ENCODE data around the gene LYPD1. TPM values are rescaled to one million over a fixed set of nuclear protein-coding genes. Genes with fewer than 3 reads are reported as not detected.

Gene LYPD1
- total and polyA plus RNA-seq, 4 donors, result 0.17 to 0.65 (median 0.46) TPM

- H3K9ac ChIP-seq (ENCODE audit: low read depth in 1 of 2, low read length in 2 of 2), result no peak overlapping the region
- 86% methylated on average over 18 of the region's 18 CpGs for WGBS
- TF ChIP-seq GABPA (IDR thresholded peaks at IDR 0.05 in 1 of 2, conservative IDR thresholded peaks at IDR 0.05 in 1 of 2) (no peak), YY1 (IDR thresholded peaks at IDR 0.05) (no peak)
Measured at GRCh38 chr2:132645722-132646539, 24.1 kb downstream of the LYPD1 start.

GRCh38 chr2:132645176-132645575 is 24.8 kb downstream of the LYPD1 start:
- DNase-seq (ENCODE audit: low spot score), result peak; percentile 33
- Histone ChIP-seq H3K9me3 (ENCODE audit: control insufficient read depth in 4 of 4, low read length in 3 of 4) (no peaks in the 10 kb centered on the region), H3K9ac (ENCODE audit: low read depth in 1 of 2, low read length in 2 of 2) (no peak overlapping the region), H3K27me3 (ENCODE audit: control insufficient read depth in 4 of 4, insufficient read depth in 4 of 4, low read length in 3 of 4) (no peaks in the 10 kb centered on the region), H3K4me3 (ENCODE audit: low read depth in 1 of 3, low read length in 3 of 3) (no peak overlapping the region), H3K27ac (ENCODE audit: low read depth in 1 of 2, low read length in 2 of 2) (no peak overlapping the region), H3K36me3 (ENCODE audit: control insufficient read depth in 4 of 4, insufficient read depth in 3 of 4, low read depth in 1 of 4, low read length in 3 of 4) (no peaks in the 10 kb centered on the region), H3K4me1 (ENCODE audit: control insufficient read depth in 4 of 4, insufficient read depth in 4 of 4, low read length in 3 of 4) (peaks cover 2 to 16% (median 13%) of the 10 kb centered on the region in 4 donors)
- TF ChIP-seq SP1 (IDR thresholded peaks at IDR 0.05) (peak; percentile 22), ZBTB33 (IDR thresholded peaks at IDR 0.05) (no peak), MAX (IDR thresholded peaks at IDR 0.05) (no peak), HNF4A (conservative IDR thresholded peaks at IDR 0.05) (no peak), REST (IDR thresholded peaks at IDR 0.05) (no peak), GABPA (IDR thresholded peaks at IDR 0.05 in 1 of 2, conservative IDR thresholded peaks at IDR 0.05 in 1 of 2) (no peak), TAF1 (conservative IDR thresholded peaks at IDR 0.05) (no peak), RAD21 (IDR thresholded peaks at IDR 0.05) (no peak), CTCF (IDR thresholded peaks at IDR 0.05; ENCODE audit: low read depth, low read length, missing input control) (no peak), RXRA (IDR thresholded peaks at IDR 0.05) (peak in 1 of 2 donors; percentile 27), FOXA2 (IDR thresholded peaks at IDR 0.05) (no peak), JUND (IDR thresholded peaks at IDR 0.05) (no peak), NR2F2 (IDR thresholded peaks at IDR 0.05) (no peak), FOXA1 (IDR thresholded peaks at IDR 0.05) (no peak)
- WGBS, result 85% methylated on average over 35 of the region's 35 CpGs

More at GRCh38 chr2:132645722-132646539, 24.1 kb downstream of the LYPD1 start:
- Histone ChIP-seq H3K27ac (ENCODE audit: low read depth in 1 of 2, low read length in 2 of 2) (no peak overlapping the region), H3K4me3 (ENCODE audit: low read depth in 1 of 3, low read length in 3 of 3) (no peak overlapping the region), H3K4me1 (ENCODE audit: control insufficient read depth in 4 of 4, insufficient read depth in 4 of 4, low read length in 3 of 4) (peaks cover 2 to 20% (median 14%) of the 10 kb centered on the region in 4 donors), H3K36me3 (ENCODE audit: control insufficient read depth in 4 of 4, insufficient read depth in 3 of 4, low read depth in 1 of 4, low read length in 3 of 4) (no peaks in the 10 kb centered on the region), H3K9me3 (ENCODE audit: control insufficient read depth in 4 of 4, low read length in 3 of 4) (no peaks in the 10 kb centered on the region), H3K27me3 (ENCODE audit: control insufficient read depth in 4 of 4, insufficient read depth in 4 of 4, low read length in 3 of 4) (no peaks in the 10 kb centered on the region)
- DNase-seq (ENCODE audit: low spot score), result no peak

Measured in liver (tissue), 9 donors.